OCI-LY1 (cell line): ENCODE results near the gene PGLYRP2.
"Not testable (repeated sequence)": the region's sequence is repeated elsewhere in the genome, so short reads cannot be mapped to it uniquely, and the experiment has no call there.

Experiments used
- H2AFZ ChIP-seq: fragments of 200-600 bp; sonication (generic), shearing (Covaris generic); 2 replicates; pipeline ENCODE4 v1.6.0; 2014; ENCODE audit warnings: antibody characterized with exemption, mild to moderate bottlenecking, low read length
- H3F3A ChIP-seq: fragments of 200-600 bp; sonication (generic), shearing (Covaris generic); 2 replicates; pipeline ENCODE4 v1.6.0; 2014; ENCODE audit warnings: mild to moderate bottlenecking, antibody characterized with exemption, low read length, moderate library complexity; ENCODE audit not compliant: insufficient read depth
- H3K27ac ChIP-seq: fragments of 200-600 bp; sonication (generic); 2 replicates; pipeline ENCODE4 v1.5.1; 2014; ENCODE audit warnings: low read length, mixed run types, mild to moderate bottlenecking, low read depth; ENCODE audit not compliant: poor library complexity, severe bottlenecking
- H3K27me3 ChIP-seq: fragments of 200-600 bp; sonication (generic); 2 replicates; pipeline ENCODE4 v1.6.0; 2014; ENCODE audit warnings: antibody characterized with exemption, mild to moderate bottlenecking, low read length, moderate library complexity; ENCODE audit not compliant: insufficient read depth
- H3K36me3 ChIP-seq: fragments of 200-600 bp; sonication (generic); 2 replicates; pipeline ENCODE4 v1.6.1; 2014; ENCODE audit warnings: mild to moderate bottlenecking, antibody characterized with exemption, low read length, moderate library complexity, mixed read lengths; ENCODE audit not compliant: insufficient read depth
- H3K4me1 ChIP-seq: fragments of 200-600 bp; sonication (generic); 2 replicates; pipeline ENCODE4 v1.5.1; 2014; ENCODE audit warnings: mild to moderate bottlenecking, low read length, moderate library complexity; ENCODE audit not compliant: insufficient read depth, severe bottlenecking
- H3K4me2 ChIP-seq: fragments of 200-600 bp; sonication (generic), shearing (Covaris generic); 2 replicates; pipeline ENCODE4 v1.6.1; 2014; ENCODE audit warnings: low read length
- H3K4me3 ChIP-seq: fragments of 200-600 bp; sonication (generic); 2 replicates; pipeline ENCODE4 v1.5.1; 2014; ENCODE audit warnings: low read length, low read depth, mild to moderate bottlenecking, mixed read lengths; ENCODE audit not compliant: poor library complexity, severe bottlenecking
- H3K79me2 ChIP-seq: fragments of 200-600 bp; shearing (Covaris generic); 2 replicates; pipeline ENCODE4 v1.6.1; 2016; ENCODE audit warnings: mixed run types, low read length, mixed read lengths; ENCODE audit not compliant: insufficient read depth
- H3K9ac ChIP-seq: fragments of 200-600 bp; sonication (generic), shearing (Covaris generic); 2 replicates; pipeline ENCODE4 v1.6.1; 2014; ENCODE audit warnings: mild to moderate bottlenecking, low read length, mixed read lengths
- H3K9me2 ChIP-seq: fragments of 200-600 bp; sonication (generic), shearing (Covaris generic); 2 replicates; pipeline ENCODE4 v1.6.1; 2014; ENCODE audit warnings: low read depth, mild to moderate bottlenecking, low read length, mixed read lengths
- H3K9me3 ChIP-seq: fragments of 200-600 bp; shearing (Covaris generic); 2 replicates; pipeline ENCODE4 v1.6.1; 2014; ENCODE audit warnings: low read length, mixed read lengths
- H4K20me1 ChIP-seq: fragments of 200-600 bp; sonication (generic), shearing (Covaris generic); 2 replicates; pipeline ENCODE4 v1.6.0; 2016; ENCODE audit warnings: mild to moderate bottlenecking, low read length; ENCODE audit not compliant: insufficient read depth
- CTCF ChIP-seq: fragments of 200-600 bp; sonication (generic), shearing (Covaris generic); IDR thresholded peaks from 2 replicates; pipeline ENCODE4 v1.5.1; 2017; ENCODE audit warnings: mild to moderate bottlenecking, antibody characterized with exemption, low read length, moderate library complexity, mixed read lengths
- EZH2 ChIP-seq: fragments of 200-600 bp; sonication (generic), shearing (Covaris generic); IDR thresholded peaks from 2 replicates; pipeline ENCODE4 v1.8.0; 2017; ENCODE audit warnings: borderline replicate concordance, mixed run types, mild to moderate bottlenecking, antibody characterized with exemption, low read length, moderate library complexity, mixed read lengths

Gene PGLYRP2

GRCh38 chr19:15517778-15518177 lies 38.5 kb upstream of the PGLYRP2 start:
- Histone ChIP-seq H4K20me1 (no peaks in the 10 kb centered on the region), H3K27ac (no peak overlapping the region), H3K9me3 (no peaks in the 10 kb centered on the region), H2AFZ (no peak overlapping the region), H3K36me3 (no peaks in the 10 kb centered on the region), H3K4me3 (no peak overlapping the region), H3K27me3 (no peaks in the 10 kb centered on the region; the same call in 1 of the 2 replicates), H3K4me2 (no peak overlapping the region), H3K9me2 (no peaks in the 10 kb centered on the region), H3K4me1 (no peaks in the 10 kb centered on the region), H3F3A (no peaks in the 10 kb centered on the region), H3K79me2 (no peaks in the 10 kb centered on the region), H3K9ac (no peak overlapping the region)
- TF ChIP-seq CTCF: no peak

GRCh38 chr19:15516363-15516762 lies 37.1 kb upstream of the PGLYRP2 start:
- Histone ChIP-seq H3K27me3 (no peaks in the 10 kb centered on the region; the same call in 1 of the 2 replicates), H3K4me2 (no peak overlapping the region)

GRCh38 chr19:15515227-15515625 lies 35.9 kb upstream of the PGLYRP2 start:
- H3K27me3 ChIP-seq, H3K27ac ChIP-seq, H3K36me3 ChIP-seq, H3K4me1 ChIP-seq, H3K9me2 ChIP-seq, H3K9ac ChIP-seq, H4K20me1 ChIP-seq, H2AFZ ChIP-seq, H3K4me3 ChIP-seq, H3K79me2 ChIP-seq, H3K9me3 ChIP-seq, H3F3A ChIP-seq, H3K4me2 ChIP-seq: not testable (repeated sequence)

More at GRCh38 chr19:15516363-15516762, 37.1 kb upstream of the PGLYRP2 start:
- no peak overlapping the region for H3K4me3 ChIP-seq
- TF ChIP-seq EZH2 (no peak), CTCF (no peak)
- H3K9me3 ChIP-seq: no peaks in the 10 kb centered on the region
- H3K9ac ChIP-seq: no peak overlapping the region
- H3K27ac ChIP-seq: no peak overlapping the region
- H3K4me1 ChIP-seq: no peaks in the 10 kb centered on the region
- H4K20me1 ChIP-seq: no peaks in the 10 kb centered on the region
- no peaks in the 10 kb centered on the region for H3F3A ChIP-seq
- H3K9me2 ChIP-seq: no peaks in the 10 kb centered on the region
- no peak overlapping the region for H2AFZ ChIP-seq
- H3K79me2 ChIP-seq: no peaks in the 10 kb centered on the region
- no peaks in the 10 kb centered on the region for H3K36me3 ChIP-seq

GRCh38 chr19:15511671-15512424 lies 32.5 kb upstream of the PGLYRP2 start:
- TF ChIP-seq CTCF (no peak), EZH2 (no peak)
- no peak overlapping the region for H3K27ac ChIP-seq
- no peaks in the 10 kb centered on the region for H3K79me2 ChIP-seq

More at GRCh38 chr19:15511671-15512424, 32.5 kb upstream of the PGLYRP2 start:
- no peak overlapping the region for H3K9ac ChIP-seq
- H2AFZ ChIP-seq: no peak overlapping the region
- no peaks in the 10 kb centered on the region for H3K4me1 ChIP-seq
- H3K36me3 ChIP-seq: no peaks in the 10 kb centered on the region
- H3F3A ChIP-seq: no peaks in the 10 kb centered on the region
- H3K9me2 ChIP-seq: no peaks in the 10 kb centered on the region
- H3K27me3 ChIP-seq: no peaks in the 10 kb centered on the region; the same call in 1 of the 2 replicates
- H3K4me3 ChIP-seq: no peak overlapping the region
- no peaks in the 10 kb centered on the region for H3K9me3 ChIP-seq
- no peak overlapping the region for H3K4me2 ChIP-seq
- H4K20me1 ChIP-seq: no peaks in the 10 kb centered on the region
